Psoas muscle (tissue), 8 donors: ENCODE results near the gene HMCN2. TPM values are rescaled to one million over a fixed set of nuclear protein-coding genes. Genes with fewer than 3 reads are reported as not detected.

ENCODE experiments used
- ATAC-seq, 4 donors: fragments of 200-7000 bp; cut with Tn5 transposase; one replicate each; pipeline ENCODE4 v1.9.1; 2020; ENCODE audit warnings: moderate library complexity in 3 of 4, mild to moderate bottlenecking in 2 of 4
- DNase-seq, 2 donors: peaks; one replicate each; pipeline ENCODE4 v3.0.0-alpha.2; 2020
- H3K27ac ChIP-seq: fragments of 200-600 bp; one replicate; pipeline ENCODE4 v1.8.0; 2022
- H3K27me3 ChIP-seq, 3 donors: fragments of 200-600 bp in 1 of 3; one replicate each; pipeline versions ENCODE4 v1.6.1 to v1.8.0; 2013 to 2022; ENCODE audit warnings: low read length in 2 of 3, mild to moderate bottlenecking in 2 of 3, moderate library complexity in 1 of 3; ENCODE audit not compliant: insufficient read depth in 3 of 3
- H3K36me3 ChIP-seq, 2 donors: fragments of 200-600 bp in 1 of 2; one replicate each; pipeline versions ENCODE4 v1.6.1 to v1.8.0; 2013 to 2022; ENCODE audit warnings: low read depth in 1 of 2, mild to moderate bottlenecking in 1 of 2, moderate library complexity in 1 of 2; ENCODE audit not compliant: insufficient read depth in 1 of 2
- H3K4me1 ChIP-seq: fragments of 200-600 bp; one replicate; pipeline ENCODE4 v1.8.0; 2022
- H3K4me3 ChIP-seq: fragments of 200-600 bp; one replicate; pipeline ENCODE4 v1.8.0; 2022; ENCODE audit warnings: mild to moderate bottlenecking
- H3K9me3 ChIP-seq: fragments of 200-600 bp; one replicate; pipeline ENCODE4 v1.8.0; 2022
- CTCF ChIP-seq: fragments of 200-600 bp; IDR thresholded peaks from one replicate; pipeline ENCODE4 v1.8.0; 2022; ENCODE audit warnings: antibody characterized with exemption
- WGBS, 3 donors: extraction: QIAGEN DNeasy Blood & Tissue Kit; methylation state at CpG; one replicate each; pipeline versions ENCODE4 v1.1.6 to v1.1.7; 2013; 5-methylcytosine and 5-hydroxymethylcytosine counted together
- intact Hi-C, 2 donors: fragments of 100-400 bp; cut with DNase I; formaldehyde crosslinking; loops; one replicate each; pipeline versions ENCODE4 v1.11.0 to v1.14.2; 2022
- polyA plus RNA-seq, 3 donors: library from polyadenylated mRNA; stranded (reverse); fragments of 200-250 nt; gene quantifications; one replicate each; pipeline ENCODE4 v1.2.3, GENCODE V29; 2013
- total RNA-seq, 4 donors: library from RNA; stranded (reverse); fragmentation: NEBNext Ultra II Directional in 2 of 4; extraction: Animal tissue kit (Norgen Biotek cat#: 25700) in 2 of 4; gene quantifications; one replicate each; pipeline versions ENCODE4 v1.2.1 to v1.2.4, GENCODE V29; 2021 to 2023
- donor health status: healthy with polysubstance abuse.
- donor health status: DM: no; HTN: no; CAD: no; lungs with moderate emphysema.
- donor health status: Bipolar disorder and iron deficiency.
- donor health status: healthy.
- donor health status: DM: yes; HTN: yes; CAD: no.
- donor health status: DM: no; HTN: no; CAD: no.
- donor health status: DM: no; HTN: no; CAD: no.
- donor health status: DM: yes; HTN: yes; CAD: no.

HMCN2 gene
- total and polyA plus RNA-seq, 7 donors, result 3.6 to 13.2 (median 6.7) TPM

DNA sequence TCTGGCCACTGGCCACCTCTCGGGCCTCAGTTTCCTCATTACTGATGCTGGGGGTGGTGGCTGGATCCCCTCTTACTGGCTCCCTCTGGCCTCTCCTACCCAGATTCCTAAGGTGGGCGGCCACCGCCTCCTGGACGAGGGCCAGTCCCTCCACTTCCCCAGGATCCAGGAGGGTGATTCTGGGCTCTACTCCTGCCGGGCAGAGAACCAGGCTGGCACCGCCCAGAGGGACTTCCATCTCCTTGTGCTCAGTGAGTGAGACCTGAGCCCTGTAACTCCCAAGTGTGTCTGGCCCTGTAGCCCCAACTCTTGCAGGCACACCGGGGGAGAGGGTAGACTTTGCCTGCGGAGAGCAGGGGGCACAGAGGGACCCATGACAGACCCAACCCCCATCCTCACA, 83.3 kb downstream of the HMCN2 start:
- intact Hi-C loops, result loop anchor here in 1 of 2 donors (10.0 kb wide), 1 partner anchor 244 kb away; no protein-coding TSS in a partner anchor
- Histone ChIP-seq H3K27me3 (peaks cover 0 to 7% (median 0%) of the 10 kb centered on the region in 3 donors), H3K36me3 (no peaks in the 10 kb centered on the region), H3K27ac (no peak overlapping the region), H3K4me3 (no peak overlapping the region), H3K9me3 (no peaks in the 10 kb centered on the region), H3K4me1 (no peaks in the 10 kb centered on the region)
- no peak for TF ChIP-seq CTCF
- whole genome bisulfite sequencing, 3 donors, result 81 to 87% (median 87%) methylated on average over 7 to 8 of the region's 8 CpGs
- DNase-seq (no peak), ATAC-seq (no peak)

DNA sequence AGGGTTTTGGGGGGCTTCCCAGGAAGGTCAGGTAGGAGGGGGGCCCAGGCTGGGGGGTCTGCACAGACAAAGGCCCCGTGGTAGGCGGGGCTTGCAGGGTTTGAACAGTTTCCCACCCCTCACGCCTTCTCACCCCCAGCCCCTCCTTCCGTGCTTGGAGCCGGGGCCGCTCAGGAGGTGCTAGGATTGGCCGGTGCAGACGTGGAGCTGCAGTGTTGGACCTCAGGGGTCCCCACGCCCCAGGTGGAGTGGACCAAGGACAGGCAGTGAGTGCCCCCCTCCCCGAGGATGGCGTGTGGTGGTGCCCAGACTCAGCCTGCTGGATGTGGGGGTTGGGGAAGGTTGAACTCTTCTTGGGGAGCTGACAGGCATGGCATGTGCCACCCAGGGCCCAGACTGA, 83.8 kb downstream of the HMCN2 start:
- no peak for DNase-seq
- H3K4me3 ChIP-seq, result no peak overlapping the region
- WGBS, 3 donors, result 75 to 79% (median 75%) methylated on average over 10 to 11 of the region's 11 CpGs
- no peak for ATAC-seq
- no peaks in the 10 kb centered on the region for H3K4me1 ChIP-seq
- no peaks in the 10 kb centered on the region for H3K9me3 ChIP-seq
- no peak for TF ChIP-seq CTCF
- H3K27me3 ChIP-seq, result peaks cover 0 to 6% (median 0%) of the 10 kb centered on the region in 3 donors
- intact Hi-C loops, result loop anchor here in 1 of 2 donors (10.0 kb wide), 1 partner anchor 245 kb away; no protein-coding TSS in a partner anchor
- no peaks in the 10 kb centered on the region for H3K36me3 ChIP-seq
- no peak overlapping the region for H3K27ac ChIP-seq

DNA sequence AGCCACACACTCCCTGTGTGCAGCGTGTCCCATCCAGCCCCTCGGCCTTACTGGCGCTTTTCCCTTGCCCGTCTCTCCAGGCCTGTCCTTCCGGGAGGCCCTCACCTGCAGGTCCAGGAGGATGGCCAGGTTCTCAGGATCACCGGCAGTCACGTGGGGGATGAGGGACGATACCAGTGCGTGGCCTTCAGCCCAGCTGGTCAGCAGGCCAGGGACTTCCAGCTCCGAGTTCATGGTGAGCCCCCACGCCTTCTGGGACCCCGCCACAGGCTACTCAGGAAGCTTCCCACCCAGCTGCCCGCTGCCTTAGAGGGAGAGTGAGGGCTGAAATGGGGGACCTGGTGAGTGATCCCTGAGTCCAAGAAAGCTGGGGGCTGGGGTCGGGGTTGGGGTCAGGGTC, 85.8 kb downstream of the HMCN2 start:
- H3K27ac ChIP-seq, result no peak overlapping the region
- DNase-seq (no peak), ATAC-seq (no peak)
- no peak overlapping the region for H3K4me3 ChIP-seq
- intact Hi-C loops, result no loop called here
- WGBS, 3 donors, result 75 to 85% (median 76%) methylated on average over 14 of the region's 14 CpGs
- no peaks in the 10 kb centered on the region for H3K9me3 ChIP-seq
- H3K36me3 ChIP-seq, result no peaks in the 10 kb centered on the region
- H3K27me3 ChIP-seq, result peaks cover 0 to 3% (median 0%) of the 10 kb centered on the region in 3 donors
- no peaks in the 10 kb centered on the region for H3K4me1 ChIP-seq
- no peak for TF ChIP-seq CTCF

DNA sequence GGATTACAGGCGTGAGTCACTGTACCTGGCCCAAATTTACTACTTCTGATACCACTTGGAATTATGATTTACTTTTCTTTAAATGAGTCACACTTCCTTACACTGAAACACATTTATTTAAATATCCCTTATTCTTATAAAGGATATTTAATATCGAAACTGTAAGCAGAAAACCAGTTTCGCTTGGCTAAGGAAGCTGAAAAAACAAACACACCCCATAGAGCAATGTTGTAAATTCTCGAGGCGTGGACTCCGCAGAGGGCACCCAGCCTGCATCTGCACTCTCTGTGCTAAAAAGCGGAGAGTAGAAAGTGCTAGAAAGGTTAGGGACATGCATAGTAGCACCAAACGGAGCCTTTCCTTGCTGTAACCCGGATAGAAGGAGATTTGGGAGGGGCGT, 86.5 kb downstream of the HMCN2 start:
- no peaks in the 10 kb centered on the region for H3K36me3 ChIP-seq
- no peak overlapping the region for H3K27ac ChIP-seq
- WGBS, 3 donors, result 80 to 83% (median 82%) methylated on average over 10 of the region's 10 CpGs
- H3K9me3 ChIP-seq, result no peaks in the 10 kb centered on the region
- TF ChIP-seq CTCF, result no peak
- H3K4me1 ChIP-seq, result no peaks in the 10 kb centered on the region
- intact Hi-C loops, result no loop called here
- no peak for ATAC-seq
- H3K27me3 ChIP-seq, result peaks cover 0 to 3% (median 0%) of the 10 kb centered on the region in 3 donors
- no peak overlapping the region for H3K4me3 ChIP-seq
- DNase-seq, result no peak

DNA sequence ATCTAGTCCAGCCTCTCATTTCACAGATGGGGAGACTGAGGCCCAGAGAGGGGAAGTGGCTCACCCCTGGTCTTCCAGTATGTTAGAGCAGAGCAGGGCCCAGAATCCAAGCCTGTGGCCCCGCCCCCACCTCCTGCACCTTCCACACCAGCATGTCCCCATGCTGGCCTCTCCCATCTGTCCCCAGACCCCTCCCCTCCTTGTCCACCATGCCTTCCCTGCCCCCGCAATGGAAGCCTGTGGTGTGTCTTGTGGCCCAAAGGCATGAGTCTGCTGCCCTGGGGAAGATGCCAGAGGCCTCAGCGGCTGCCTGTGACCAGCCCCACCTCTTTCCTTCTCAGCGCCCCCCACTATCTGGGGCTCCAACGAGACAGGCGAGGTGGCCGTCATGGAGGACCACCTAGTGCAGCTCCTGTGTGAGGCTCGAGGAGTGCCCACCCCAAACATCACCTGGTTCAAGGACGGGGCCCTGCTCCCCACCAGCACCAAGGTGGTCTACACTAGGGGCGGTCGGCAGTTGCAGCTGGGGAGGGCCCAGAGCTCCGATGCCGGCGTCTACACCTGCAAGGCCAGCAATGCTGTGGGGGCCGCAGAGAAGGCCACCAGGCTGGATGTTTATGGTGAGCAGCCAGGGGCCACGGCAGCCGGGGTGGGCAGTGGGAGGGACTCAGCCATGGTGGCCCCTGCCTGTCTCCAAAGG, 87.2 kb downstream of the HMCN2 start:
- H3K9me3 ChIP-seq, result no peaks in the 10 kb centered on the region
- DNase-seq (no peak), ATAC-seq (no peak)
- no peaks in the 10 kb centered on the region for H3K36me3 ChIP-seq
- TF ChIP-seq CTCF, result no peak
- no peak overlapping the region for H3K4me3 ChIP-seq
- peaks cover 0 to 3% (median 0%) of the 10 kb centered on the region in 3 donors for H3K27me3 ChIP-seq
- no peaks in the 10 kb centered on the region for H3K4me1 ChIP-seq
- WGBS, 3 donors, result 87 to 91% (median 90%) methylated on average over 17 of the region's 17 CpGs
- H3K27ac ChIP-seq, result no peak overlapping the region
- intact Hi-C loops, result no loop called here
